IMR-90 (cell line): ENCODE results near the gene ARL14EPL. TPM values are rescaled to one million over a fixed set of nuclear protein-coding genes. Genes with fewer than 3 reads are reported as not detected.

Source experiments
- ATAC-seq: fragments of 200-7000 bp; cut with Tn5 transposase; 2 replicates; pipeline ENCODE4 v1.9.1; 2020; ENCODE audit warnings: low read depth, mild to moderate bottlenecking, moderate library complexity
- BruUV-seq: library from RNA; stranded (reverse); fragments of 400-500 nt; replicated peaks from 2 replicates; lab custom pipeline; 2021; lab: Mats Ljungman, UMichigan
- CTCF ChIA-PET: fragments of 300-600 bp; formaldehyde crosslinking; extraction: SDS; loops from one replicate; lab custom pipeline; 2021; ENCODE audit warnings: antibody characterized with exemption; lab: Yijun Ruan, JAX
- POLR2A ChIA-PET: fragments of 300-600 bp; sonication (Branson Sonifier 250); formaldehyde crosslinking; loops from one replicate; lab custom pipeline; 2022; ENCODE audit warnings: antibody characterized with exemption; ENCODE audit not compliant: unreplicated experiment; lab: Charles Lee
- DNase-seq: peaks from one replicate; pipeline ENCODE4 v3.0.0; 2013
- H2AFZ ChIP-seq: replicated peaks from 2 replicates; pipeline ENCODE3; 2013; ENCODE audit warnings: low read length, mild to moderate bottlenecking; ENCODE audit not compliant: poor library complexity
- H2AK5ac ChIP-seq: 2 replicates; pipeline ENCODE4 v1.6.1; 2013; ENCODE audit warnings: low read depth, low read length, inconsistent platforms
- H2AK9ac ChIP-seq: replicated peaks from 2 replicates; pipeline ENCODE3; 2013; ENCODE audit warnings: mild to moderate bottlenecking, low read depth, low read length, moderate library complexity; ENCODE audit not compliant: poor library complexity
- H2BK120ac ChIP-seq: 2 replicates; pipeline ENCODE4 v1.6.1; 2013; ENCODE audit warnings: low read depth, low read length, inconsistent platforms
- H2BK15ac ChIP-seq: 3 replicates; pipeline ENCODE4 v1.6.1; 2013; ENCODE audit warnings: low read depth, low read length, inconsistent platforms
- H2BK20ac ChIP-seq: 2 replicates; pipeline ENCODE4 v1.6.1; 2013; ENCODE audit warnings: low read depth, mild to moderate bottlenecking, inconsistent platforms, low read length, moderate library complexity
- H2BK5ac ChIP-seq: 2 replicates; pipeline ENCODE4 v1.6.1; 2013; ENCODE audit warnings: mild to moderate bottlenecking, low read depth, low read length, inconsistent platforms; ENCODE audit not compliant: poor library complexity, severe bottlenecking
- H3K14ac ChIP-seq: replicated peaks from 2 replicates; pipeline ENCODE4 v1.6.1; 2013; ENCODE audit warnings: low read depth, low read length, inconsistent platforms
- H3K18ac ChIP-seq: 2 replicates; pipeline ENCODE4 v1.6.1; 2013; ENCODE audit warnings: low read depth, low read length, control low read depth
- H3K23ac ChIP-seq: 2 replicates; pipeline ENCODE4 v1.6.1; 2013; ENCODE audit warnings: low read depth, low read length, inconsistent platforms
- H3K27ac ChIP-seq: 2 replicates; pipeline ENCODE4 v1.5.1; 2013; ENCODE audit warnings: mild to moderate bottlenecking, control low read depth, low read length; ENCODE audit not compliant: insufficient read depth
- H3K27me3 ChIP-seq: 2 replicates; pipeline ENCODE4 v1.6.1; 2013; ENCODE audit warnings: low read length; ENCODE audit not compliant: control insufficient read depth, insufficient read depth
- H3K36me3 ChIP-seq: 2 replicates; pipeline ENCODE4 v1.6.1; 2013; ENCODE audit warnings: low read length, mixed read lengths; ENCODE audit not compliant: control insufficient read depth, insufficient read depth
- H3K4ac ChIP-seq: 2 replicates; pipeline ENCODE4 v1.6.1; 2013; ENCODE audit warnings: low read depth, low read length, inconsistent platforms
- H3K4me1 ChIP-seq: 2 replicates; pipeline ENCODE4 v1.6.1; 2013; ENCODE audit warnings: low read length, mixed read lengths; ENCODE audit not compliant: control insufficient read depth, insufficient read depth
- H3K4me2 ChIP-seq: 2 replicates; pipeline ENCODE4 v1.6.1; 2013; ENCODE audit warnings: low read depth, mild to moderate bottlenecking, control low read depth, low read length, moderate library complexity
- H3K4me3 ChIP-seq: 2 replicates; pipeline ENCODE4 v1.5.1; 2013; ENCODE audit warnings: low read depth, mild to moderate bottlenecking, control low read depth, low read length, moderate library complexity; ENCODE audit not compliant: insufficient read depth
- H3K56ac ChIP-seq: 2 replicates; pipeline ENCODE4 v1.6.1; 2013; ENCODE audit warnings: low read length, inconsistent platforms; ENCODE audit not compliant: insufficient read depth; ENCODE audit errors: extremely low read depth
- H3K79me1 ChIP-seq, 2 experiments: 2 replicates each; pipeline ENCODE4 v1.6.1; 2013; ENCODE audit warnings: low read length in 2 of 2, inconsistent platforms in 1 of 2, low read depth in 1 of 2
- H3K9ac ChIP-seq: 2 replicates; pipeline ENCODE4 v1.6.1; 2013; ENCODE audit warnings: low read depth, low read length, control low read depth
- H3K9me1 ChIP-seq: 2 replicates; pipeline ENCODE4 v1.6.1; 2013; ENCODE audit warnings: low read length, inconsistent platforms; ENCODE audit not compliant: insufficient read depth
- H3K9me3 ChIP-seq: 2 replicates; pipeline ENCODE4 v1.6.1; 2013; ENCODE audit warnings: low read length; ENCODE audit not compliant: control insufficient read depth, insufficient read depth
- H4K20me1 ChIP-seq: 2 replicates; pipeline ENCODE4 v1.6.1; 2013; ENCODE audit warnings: low read length, inconsistent platforms; ENCODE audit not compliant: insufficient read depth
- H4K5ac ChIP-seq: 2 replicates; pipeline ENCODE4 v1.6.1; 2013; ENCODE audit warnings: mild to moderate bottlenecking, low read depth, low read length, control low read depth
- H4K8ac ChIP-seq, 2 experiments: 2 replicates each; pipeline ENCODE4 v1.6.1; 2013; ENCODE audit warnings: low read depth in 2 of 2, low read length in 2 of 2, control low read depth in 1 of 2, inconsistent platforms in 1 of 2
- H4K91ac ChIP-seq: 2 replicates; pipeline ENCODE4 v1.6.1; 2013; ENCODE audit warnings: low read depth, low read length, inconsistent platforms; ENCODE audit not compliant: insufficient read depth
- BHLHE40 ChIP-seq: fragments of 150-350 bp; IDR thresholded peaks from 2 replicates; pipeline ENCODE4 v1.6.1; 2016; ENCODE audit warnings: mild to moderate bottlenecking, low read depth, low read length
- FOS ChIP-seq: fragments of 150-350 bp; IDR thresholded peaks from 2 replicates; pipeline ENCODE4 v1.6.1; 2016; ENCODE audit warnings: low read depth, low read length
- MAZ ChIP-seq: IDR thresholded peaks from 2 replicates; pipeline ENCODE4 v1.6.1; 2012; ENCODE audit warnings: low read depth, mild to moderate bottlenecking, low read length, improper control_type of control experiment, moderate library complexity, borderline replicate concordance
- MXI1 ChIP-seq: IDR thresholded peaks from 2 replicates; pipeline ENCODE4 v1.6.1; 2012; ENCODE audit warnings: low read depth, mild to moderate bottlenecking, low read length, moderate library complexity, borderline replicate concordance
- NFE2L2 ChIP-seq: fragments of 150-350 bp; IDR thresholded peaks from 2 replicates; pipeline ENCODE4 v1.6.1; 2016; ENCODE audit warnings: low read depth, mild to moderate bottlenecking, low read length
- RAD21 ChIP-seq: IDR thresholded peaks from 2 replicates; pipeline ENCODE4 v1.6.1; 2012; ENCODE audit warnings: low read length, improper control_type of control experiment
- WGBS, 2 experiments: methylation state at CpG; one replicate each; pipeline versions ENCODE4 v1.1.5 to v1.1.7; 2013; ENCODE audit warnings: missing lambda C conversion rate in 2 of 2; ENCODE audit not compliant: insufficient read length in 1 of 2; ENCODE audit errors: extremely low coverage in 2 of 2; 5-methylcytosine and 5-hydroxymethylcytosine counted together
- dilution Hi-C: fragments of 300-500 bp; cut with HindIII; formaldehyde crosslinking; loops from one replicate; pipeline ENCODE4 v1.14.3; 2018; ENCODE audit warnings: low sequenced_read_pairs; ENCODE audit not compliant: unreplicated experiment
- in situ Hi-C: fragments of 300-500 bp; cut with MboI; formaldehyde crosslinking; loops from 3 replicates; pipeline ENCODE4 v1.14.3; 2019; ENCODE audit warnings: low sequenced_read_pairs, inconsistent platforms, mixed read lengths
- intact Hi-C: fragments of 100-400 bp; cut with micrococcal nuclease; formaldehyde crosslinking; loops from 2 replicates; pipeline ENCODE4 v1.10.0; 2022
- polyA plus RNA-seq, 3 experiments: library from polyadenylated mRNA; depleted of rRNA; stranded (reverse); fragments of >200 nt; gene quantifications; 2 replicates each; pipeline ENCODE4 v1.2.3, GENCODE V29; 2012; ENCODE audit warnings: low replicate concordance in 1 of 3
- total RNA-seq: library from RNA; depleted of rRNA; stranded (reverse); fragments of >200 nt; gene quantifications from 2 replicates; pipeline ENCODE4 v1.2.3, GENCODE V29; 2012
- TF ChIP-seq, protein P1 (sequence below): conservative IDR thresholded peaks from 2 replicates; pipeline ENCODE4 v1.5.1; 2012; ENCODE audit warnings: mild to moderate bottlenecking, low read depth, low read length, improper control_type of control experiment
- TF ChIP-seq, protein P2 (sequence below): fragments of 150-350 bp; IDR thresholded peaks from 2 replicates; pipeline ENCODE4 v1.6.1; 2016; ENCODE audit warnings: low read depth, mild to moderate bottlenecking, low read length, moderate library complexity, borderline replicate concordance

The ARL14EPL gene
- total and polyA plus RNA-seq, 2 of the 4 experiments (the other 2 are of a cell fraction): not detected

DNA sequence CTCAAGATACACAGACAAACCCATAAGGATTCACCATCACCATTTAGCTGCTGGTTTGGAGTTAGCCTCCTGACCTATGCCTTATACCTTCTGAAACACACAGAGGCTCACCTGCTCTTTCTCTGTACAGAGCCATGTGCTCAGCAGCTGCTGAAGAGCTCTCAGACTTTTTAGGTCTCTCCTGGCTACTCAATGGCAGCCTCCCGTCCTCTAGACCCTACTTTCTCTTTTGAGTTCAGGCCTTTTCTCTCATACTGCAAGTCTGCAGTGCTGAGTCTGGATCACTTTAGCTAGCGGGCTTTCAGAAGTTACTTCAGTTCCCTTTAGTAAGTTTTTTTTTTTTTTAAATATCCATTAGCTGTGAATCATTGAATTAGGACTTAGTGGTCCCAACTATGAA is 44.3 kb upstream of the ARL14EPL start:
- intact Hi-C loops (no loop called here), dilution Hi-C loops (no loop called here), in situ Hi-C loops (no loop called here)
- no TSS peak for BruUV-seq
- no peak overlapping the region for H2BK5ac ChIP-seq
- H4K5ac ChIP-seq: no peak overlapping the region; the same call in 1 of the 2 replicates
- DNase-seq (no peak), ATAC-seq (no peak)
- peaks cover 2% of the 10 kb centered on the region for H3K4me1 ChIP-seq
- H4K20me1 ChIP-seq: no peaks in the 10 kb centered on the region
- no peaks in the 10 kb centered on the region for H3K36me3 ChIP-seq
- H2BK15ac ChIP-seq: no peak overlapping the region
- no CpG with 5 or more reads among the region's 2 CpGs for WGBS, 2 experiments
- no peak overlapping the region for H3K14ac ChIP-seq
- H4K8ac ChIP-seq: no peak overlapping the region
- no peak overlapping the region for H2AK5ac ChIP-seq
- H3K9ac ChIP-seq: no peak overlapping the region
- H3K79me1 ChIP-seq: no peaks in the 10 kb centered on the region
- no peaks in the 10 kb centered on the region for H3K9me3 ChIP-seq
- no peak overlapping the region for H2BK120ac ChIP-seq
- H3K4me3 ChIP-seq: no peak overlapping the region
- ChIA-PET CTCF (no interaction called here), POLR2A (no interaction called here)
- no peak overlapping the region for H2AK9ac ChIP-seq
- H3K18ac ChIP-seq: no peak overlapping the region
- no peak overlapping the region for H2BK20ac ChIP-seq
- no peak overlapping the region for H3K23ac ChIP-seq
- no peak overlapping the region for H2AFZ ChIP-seq
- H4K91ac ChIP-seq: no peak overlapping the region
- no peak overlapping the region for H3K4ac ChIP-seq
- no peaks in the 10 kb centered on the region for H3K9me1 ChIP-seq
- H3K27me3 ChIP-seq: no peaks in the 10 kb centered on the region
- TF ChIP-seq, protein P1, sequence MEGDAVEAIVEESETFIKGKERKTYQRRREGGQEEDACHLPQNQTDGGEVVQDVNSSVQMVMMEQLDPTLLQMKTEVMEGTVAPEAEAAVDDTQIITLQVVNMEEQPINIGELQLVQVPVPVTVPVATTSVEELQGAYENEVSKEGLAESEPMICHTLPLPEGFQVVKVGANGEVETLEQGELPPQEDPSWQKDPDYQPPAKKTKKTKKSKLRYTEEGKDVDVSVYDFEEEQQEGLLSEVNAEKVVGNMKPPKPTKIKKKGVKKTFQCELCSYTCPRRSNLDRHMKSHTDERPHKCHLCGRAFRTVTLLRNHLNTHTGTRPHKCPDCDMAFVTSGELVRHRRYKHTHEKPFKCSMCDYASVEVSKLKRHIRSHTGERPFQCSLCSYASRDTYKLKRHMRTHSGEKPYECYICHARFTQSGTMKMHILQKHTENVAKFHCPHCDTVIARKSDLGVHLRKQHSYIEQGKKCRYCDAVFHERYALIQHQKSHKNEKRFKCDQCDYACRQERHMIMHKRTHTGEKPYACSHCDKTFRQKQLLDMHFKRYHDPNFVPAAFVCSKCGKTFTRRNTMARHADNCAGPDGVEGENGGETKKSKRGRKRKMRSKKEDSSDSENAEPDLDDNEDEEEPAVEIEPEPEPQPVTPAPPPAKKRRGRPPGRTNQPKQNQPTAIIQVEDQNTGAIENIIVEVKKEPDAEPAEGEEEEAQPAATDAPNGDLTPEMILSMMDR: no peak
- TF ChIP-seq RAD21 (no peak), MXI1 (no peak), FOS (no peak), NFE2L2 (no peak), BHLHE40 (no peak), MAZ (no peak)
- TF ChIP-seq, protein P2, sequence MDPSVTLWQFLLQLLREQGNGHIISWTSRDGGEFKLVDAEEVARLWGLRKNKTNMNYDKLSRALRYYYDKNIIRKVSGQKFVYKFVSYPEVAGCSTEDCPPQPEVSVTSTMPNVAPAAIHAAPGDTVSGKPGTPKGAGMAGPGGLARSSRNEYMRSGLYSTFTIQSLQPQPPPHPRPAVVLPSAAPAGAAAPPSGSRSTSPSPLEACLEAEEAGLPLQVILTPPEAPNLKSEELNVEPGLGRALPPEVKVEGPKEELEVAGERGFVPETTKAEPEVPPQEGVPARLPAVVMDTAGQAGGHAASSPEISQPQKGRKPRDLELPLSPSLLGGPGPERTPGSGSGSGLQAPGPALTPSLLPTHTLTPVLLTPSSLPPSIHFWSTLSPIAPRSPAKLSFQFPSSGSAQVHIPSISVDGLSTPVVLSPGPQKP: no peak
- no peak overlapping the region for H3K4me2 ChIP-seq
- no peak overlapping the region for H3K27ac ChIP-seq
- no peak overlapping the region for H3K56ac ChIP-seq
